GM13976 (cell line): ENCODE measurements around the gene CLEC20A.

Source experiments
- DNase-seq: peaks from one replicate; pipeline ENCODE4 v3.0.0; 2012; ENCODE audit warnings: low spot score
- in situ Hi-C: fragments of 300-500 bp; cut with MboI; formaldehyde crosslinking; loops from one replicate; pipeline ENCODE4 v1.12.0; 2022; ENCODE audit warnings: low sequenced_read_pairs, mixed read lengths, inconsistent platforms; ENCODE audit not compliant: unreplicated experiment
- TF ChIP-seq, protein P1 (sequence below): IDR thresholded peaks from 2 replicates; pipeline ENCODE4 v1.5.1; 2012; ENCODE audit warnings: borderline replicate concordance, mild to moderate bottlenecking; ENCODE audit not compliant: insufficient read depth; ENCODE audit errors: extremely low read depth, missing control alignments, control extremely low read depth

Gene CLEC20A

DNA sequence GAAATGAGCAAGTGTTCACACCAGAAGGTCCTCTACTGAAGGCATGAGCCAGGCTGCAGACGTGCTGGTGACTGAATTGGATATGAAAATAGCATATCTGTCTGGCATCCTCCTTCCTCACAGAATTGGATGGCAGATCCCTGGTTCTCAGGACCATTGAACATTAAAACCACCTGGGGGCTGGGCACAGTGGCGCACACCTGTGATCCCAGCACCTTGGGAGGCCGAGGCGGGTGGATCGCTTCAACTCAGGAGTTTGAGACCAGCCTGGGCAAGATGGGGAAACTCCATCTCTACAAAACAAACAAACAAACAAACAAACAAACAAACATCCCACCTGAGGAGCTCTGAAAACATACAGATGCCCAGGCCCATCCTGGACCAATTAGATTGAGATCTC is 39.6 kb upstream of the CLEC20A start:
- in situ Hi-C loops, result loop anchor here (10.0 to 25.0 kb wide), 2 partner anchors 218 to 826 kb away; partner anchors contain the start of gene AXDND1
- no peak for DNase-seq
- TF ChIP-seq, protein P1, sequence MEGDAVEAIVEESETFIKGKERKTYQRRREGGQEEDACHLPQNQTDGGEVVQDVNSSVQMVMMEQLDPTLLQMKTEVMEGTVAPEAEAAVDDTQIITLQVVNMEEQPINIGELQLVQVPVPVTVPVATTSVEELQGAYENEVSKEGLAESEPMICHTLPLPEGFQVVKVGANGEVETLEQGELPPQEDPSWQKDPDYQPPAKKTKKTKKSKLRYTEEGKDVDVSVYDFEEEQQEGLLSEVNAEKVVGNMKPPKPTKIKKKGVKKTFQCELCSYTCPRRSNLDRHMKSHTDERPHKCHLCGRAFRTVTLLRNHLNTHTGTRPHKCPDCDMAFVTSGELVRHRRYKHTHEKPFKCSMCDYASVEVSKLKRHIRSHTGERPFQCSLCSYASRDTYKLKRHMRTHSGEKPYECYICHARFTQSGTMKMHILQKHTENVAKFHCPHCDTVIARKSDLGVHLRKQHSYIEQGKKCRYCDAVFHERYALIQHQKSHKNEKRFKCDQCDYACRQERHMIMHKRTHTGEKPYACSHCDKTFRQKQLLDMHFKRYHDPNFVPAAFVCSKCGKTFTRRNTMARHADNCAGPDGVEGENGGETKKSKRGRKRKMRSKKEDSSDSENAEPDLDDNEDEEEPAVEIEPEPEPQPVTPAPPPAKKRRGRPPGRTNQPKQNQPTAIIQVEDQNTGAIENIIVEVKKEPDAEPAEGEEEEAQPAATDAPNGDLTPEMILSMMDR, result no peak

DNA sequence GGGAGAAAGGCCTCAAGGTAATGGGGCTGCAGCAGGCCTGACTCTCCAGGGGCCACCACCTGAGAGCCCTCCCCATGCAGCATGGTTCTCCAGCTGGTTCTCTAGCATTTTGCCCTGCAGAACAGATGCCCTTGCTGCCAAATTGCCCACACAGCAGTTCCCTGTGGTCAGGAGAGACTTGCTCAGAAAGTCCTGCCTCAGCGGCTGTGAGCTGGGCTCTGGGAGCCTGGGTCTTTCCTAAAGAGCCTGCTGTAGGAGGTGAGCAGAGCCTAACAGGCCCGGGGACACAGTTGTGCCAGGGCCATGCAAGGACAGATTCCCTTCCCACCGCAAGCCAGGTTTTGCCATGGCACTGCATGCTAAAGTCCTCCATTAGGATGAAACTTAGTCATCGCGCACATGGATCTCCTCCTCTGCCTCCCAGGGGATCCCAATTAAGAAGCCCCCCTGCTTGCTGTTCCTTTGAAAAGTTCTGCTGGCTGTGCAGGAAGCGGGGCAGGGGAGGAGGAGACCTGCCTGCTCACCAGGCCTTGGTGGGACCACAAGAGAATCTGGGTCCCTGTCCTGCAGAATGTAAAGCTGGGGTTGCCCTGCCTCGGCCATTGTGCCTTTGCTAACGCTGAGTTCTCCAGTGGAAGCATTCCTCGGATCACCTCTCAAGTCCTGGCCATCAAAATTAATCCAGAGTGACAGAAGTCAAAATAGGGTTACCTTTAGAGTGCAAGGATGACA is 37.5 kb upstream of the CLEC20A start:
- in situ Hi-C loops, result loop anchor here (10.0 to 25.0 kb wide), 2 partner anchors 220 to 828 kb away; partner anchors contain the start of gene AXDND1
- TF ChIP-seq, protein P1, result no peak
- DNase-seq, result no peak

DNA sequence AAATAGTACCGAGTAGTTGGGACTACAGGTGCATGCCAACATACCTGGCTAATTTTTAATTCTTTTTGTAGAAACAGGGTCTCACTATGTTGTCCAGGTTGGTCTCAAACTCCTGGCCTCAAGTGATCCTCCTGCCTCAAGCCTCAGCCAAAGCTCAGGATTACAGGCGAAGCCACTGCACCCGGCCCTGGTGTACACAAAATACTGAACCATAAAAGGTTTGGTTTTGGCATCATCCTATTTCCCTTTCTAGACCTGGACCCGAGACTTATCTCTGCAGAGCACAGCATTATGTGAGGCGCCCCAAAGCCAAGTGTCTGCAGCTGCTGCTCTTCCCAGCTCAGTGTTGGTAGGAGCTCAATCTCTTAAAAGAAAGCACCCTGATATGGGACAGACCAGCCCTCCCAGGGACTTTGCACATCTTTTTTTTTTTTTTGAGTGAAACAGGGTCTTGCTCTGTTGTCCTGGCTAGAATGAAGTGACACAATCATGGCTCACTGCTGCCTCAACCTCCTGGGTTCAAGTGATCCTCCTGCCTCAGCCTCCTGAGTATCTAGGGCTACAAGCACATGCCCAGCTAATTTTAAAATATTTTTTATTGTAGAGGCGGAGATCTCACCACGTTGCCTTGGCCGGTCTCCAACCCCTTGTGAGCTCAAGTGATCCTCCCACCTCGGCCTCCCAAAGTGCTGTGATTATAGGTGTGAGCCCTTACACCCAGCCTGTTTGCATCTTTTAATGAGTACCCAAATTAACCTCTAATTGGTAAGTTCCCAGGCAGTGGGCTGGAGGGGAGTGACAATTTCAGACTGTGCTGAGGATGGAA is 36.6 kb upstream of the CLEC20A start:
- TF ChIP-seq, protein P1, result no peak
- no peak for DNase-seq
- in situ Hi-C loops, result loop anchor here (10.0 to 25.0 kb wide), 2 partner anchors 221 to 829 kb away; partner anchors contain the start of gene AXDND1

DNA sequence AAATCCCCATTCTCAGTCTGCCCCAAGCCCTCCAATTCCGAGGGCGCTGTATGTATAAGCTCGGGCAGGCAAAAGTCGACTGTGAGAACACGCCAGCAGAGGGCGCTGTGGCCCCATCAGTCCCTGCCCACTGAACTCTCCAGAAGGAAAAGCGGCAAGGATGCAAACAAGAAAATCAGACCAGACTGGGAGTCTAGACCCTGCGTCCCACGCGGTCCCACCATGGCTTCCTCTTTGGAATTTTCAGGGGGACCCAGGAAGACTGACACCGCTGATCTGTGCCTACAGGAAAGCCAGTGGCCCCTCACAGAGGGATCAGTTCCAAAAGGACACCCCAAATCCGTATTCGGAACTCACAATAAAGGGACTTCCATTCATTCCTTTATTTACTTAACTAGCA is 35.6 kb upstream of the CLEC20A start:
- TF ChIP-seq, protein P1, result peak; percentile 90
- DNase-seq, result peak; percentile 87
- in situ Hi-C loops, result loop anchor here (10.0 to 25.0 kb wide), 2 partner anchors 222 to 830 kb away; partner anchors contain the start of gene AXDND1

DNA sequence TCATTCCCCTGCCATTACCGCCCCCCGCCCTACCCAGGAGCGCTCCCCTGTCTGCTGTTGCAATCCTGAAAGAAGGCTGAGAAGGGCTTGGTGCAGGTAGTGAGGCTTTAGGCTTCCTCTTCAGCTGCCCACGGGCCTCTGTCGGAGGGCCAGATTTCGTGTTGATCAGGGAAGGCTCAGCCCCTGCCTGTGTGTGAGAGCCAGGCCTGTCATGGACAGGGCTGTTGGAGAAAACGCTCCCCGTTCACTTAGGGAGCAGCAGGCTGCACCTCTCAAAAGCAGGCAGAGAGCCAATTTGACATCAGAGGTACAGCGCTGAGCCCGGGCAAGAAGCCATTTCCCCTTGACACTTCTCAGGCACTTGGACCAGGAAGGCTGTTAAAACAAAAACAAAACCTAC is 35.1 kb upstream of the CLEC20A start:
- DNase-seq, result no peak
- in situ Hi-C loops, result loop anchor here (10.0 to 25.0 kb wide), 2 partner anchors 223 to 830 kb away; partner anchors contain the start of gene AXDND1
- TF ChIP-seq, protein P1, result no peak

DNA sequence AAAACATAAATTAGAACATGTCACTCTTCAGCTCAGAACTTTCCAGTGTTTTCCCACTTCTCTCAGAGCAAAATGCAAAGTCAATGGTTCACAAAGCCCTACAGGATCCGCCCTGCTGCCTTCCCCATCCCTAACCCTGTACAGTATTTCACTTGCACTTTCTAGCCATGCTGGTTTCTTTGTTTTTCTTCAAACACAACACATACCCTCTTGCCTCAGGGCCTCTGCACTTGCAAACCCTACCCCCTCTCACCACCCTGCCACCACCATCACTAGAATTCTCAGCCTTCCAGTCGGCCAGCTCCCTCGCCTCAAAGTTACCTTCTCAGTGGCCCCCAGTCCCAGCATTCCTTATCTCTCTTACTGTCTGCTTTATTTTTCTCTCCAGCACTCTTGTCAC is 33.7 kb upstream of the CLEC20A start:
- in situ Hi-C loops, result loop anchor here (10.0 to 25.0 kb wide), 2 partner anchors 224 to 832 kb away; partner anchors contain the start of gene AXDND1
- TF ChIP-seq, protein P1, result no peak

More for the DNA sequence above, 33.7 kb upstream of the CLEC20A start:
- no peak for DNase-seq
